Adipose tissue (tissue), 3 donors: ENCODE measurements around the gene CTDSPL. TPM values are rescaled to one million over a fixed set of nuclear protein-coding genes. Genes with fewer than 3 reads are reported as not detected.
"Not testable (repeated sequence)": the region's sequence is repeated elsewhere in the genome, so short reads cannot be mapped to it uniquely, and the experiment has no call there.

Experiments used
- H3K27ac ChIP-seq: one replicate; pipeline ENCODE4 v1.5.1; 2013; ENCODE audit warnings: low read depth, low read length
- WGBS, 3 donors: extraction: QIAGEN DNeasy Blood & Tissue Kit; methylation state at CpG; one replicate each; pipeline ENCODE4 v1.1.7; 2013; 5-methylcytosine and 5-hydroxymethylcytosine counted together
- polyA plus RNA-seq, 3 donors: library from polyadenylated mRNA; stranded (reverse); fragments of 200-250 nt; gene quantifications; one replicate each; pipeline ENCODE4 v1.2.3, GENCODE V29; 2013
- donor health status: healthy with polysubstance abuse.
- donor health status: Bipolar disorder and iron deficiency.
- donor health status: healthy.

Gene CTDSPL
- polyA plus RNA-seq, 3 donors, result 6.5 to 29.6 (median 10.5) TPM

DNA sequence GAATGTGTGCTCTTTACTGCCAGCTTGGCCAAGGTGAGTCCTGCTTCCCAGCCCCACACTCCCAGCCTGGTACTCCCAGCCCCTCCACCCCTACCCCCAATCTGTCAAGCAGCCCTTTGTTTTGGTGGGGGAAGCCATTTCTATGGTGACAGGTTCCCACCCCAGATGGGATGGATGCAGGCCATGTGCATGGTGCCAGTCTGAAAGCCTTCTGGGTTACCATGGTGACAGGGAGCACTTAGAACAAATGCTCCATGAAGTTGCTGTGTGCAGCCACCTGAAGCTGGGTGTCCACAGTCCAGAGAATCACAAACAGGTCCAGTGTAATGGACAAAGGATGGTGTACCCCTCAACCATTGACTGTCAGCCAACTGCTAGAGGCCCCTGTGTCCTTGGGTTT is 109.8 kb downstream of the CTDSPL start:
- H3K27ac ChIP-seq, result no peak overlapping the region

DNA sequence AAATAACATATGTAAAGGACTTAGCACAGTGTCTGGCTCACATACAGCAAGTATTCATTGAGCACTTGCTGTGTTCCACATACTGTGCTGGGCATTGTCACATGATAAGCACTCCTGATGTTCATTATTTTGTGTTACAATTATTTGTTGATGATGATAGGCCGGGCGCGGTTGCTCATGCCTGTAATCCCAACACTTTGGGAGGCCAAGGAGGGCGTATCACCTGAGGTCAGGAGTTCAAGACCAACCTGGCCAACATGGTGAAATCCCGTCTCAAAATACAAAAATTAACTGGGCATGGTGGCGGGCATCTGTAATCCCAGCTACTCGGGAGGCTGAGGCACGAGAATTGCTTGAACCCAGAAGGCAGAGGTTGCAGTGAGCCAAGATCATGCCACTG is 110.4 kb downstream of the CTDSPL start:
- H3K27ac ChIP-seq, result not testable (repeated sequence)
- WGBS, 3 donors, result 88 to 96% (median 95%) methylated on average over 8 of the region's 8 CpGs

DNA sequence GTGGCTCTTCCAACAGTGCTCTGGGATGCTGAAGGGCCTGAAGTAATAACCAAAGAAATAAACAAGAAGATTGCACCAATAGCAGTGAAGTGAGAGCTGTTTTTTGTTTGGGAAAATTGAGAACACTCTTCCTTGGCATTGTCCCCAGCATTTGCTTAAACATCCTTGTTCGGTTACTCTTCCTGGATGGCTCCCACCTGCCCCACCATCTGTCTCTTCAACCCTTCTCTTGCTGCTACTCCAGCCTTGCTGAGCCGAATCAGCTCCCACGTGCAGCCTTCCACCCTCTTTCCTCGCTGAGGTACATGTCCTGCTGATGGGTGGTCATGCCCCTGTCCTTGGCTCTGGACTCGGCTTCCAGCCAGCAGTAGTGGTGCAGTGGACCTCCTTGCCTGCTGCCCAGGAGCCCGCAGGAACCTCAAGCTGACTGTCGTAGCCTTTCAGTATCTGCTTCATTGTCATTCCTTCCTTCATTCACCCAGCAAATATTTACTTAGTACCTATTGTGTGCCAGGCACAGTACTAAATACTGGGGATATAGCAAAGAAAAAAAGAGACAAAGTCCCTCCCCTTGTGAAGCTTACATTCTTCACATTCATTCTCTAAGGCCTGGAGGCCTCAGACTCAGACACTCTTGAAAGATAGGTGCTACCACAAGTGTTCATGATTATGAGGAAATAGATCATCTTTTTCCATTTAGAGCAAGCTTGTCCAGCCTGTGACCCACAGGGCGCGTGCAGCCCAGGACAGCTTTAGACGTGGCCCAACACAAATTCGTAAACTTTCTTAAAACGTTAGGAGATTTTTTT is 111.8 kb downstream of the CTDSPL start:
- 83 to 90% (median 84%) methylated on average over 12 of the region's 12 CpGs for WGBS, 3 donors
- H3K27ac ChIP-seq, result no peak overlapping the region

DNA sequence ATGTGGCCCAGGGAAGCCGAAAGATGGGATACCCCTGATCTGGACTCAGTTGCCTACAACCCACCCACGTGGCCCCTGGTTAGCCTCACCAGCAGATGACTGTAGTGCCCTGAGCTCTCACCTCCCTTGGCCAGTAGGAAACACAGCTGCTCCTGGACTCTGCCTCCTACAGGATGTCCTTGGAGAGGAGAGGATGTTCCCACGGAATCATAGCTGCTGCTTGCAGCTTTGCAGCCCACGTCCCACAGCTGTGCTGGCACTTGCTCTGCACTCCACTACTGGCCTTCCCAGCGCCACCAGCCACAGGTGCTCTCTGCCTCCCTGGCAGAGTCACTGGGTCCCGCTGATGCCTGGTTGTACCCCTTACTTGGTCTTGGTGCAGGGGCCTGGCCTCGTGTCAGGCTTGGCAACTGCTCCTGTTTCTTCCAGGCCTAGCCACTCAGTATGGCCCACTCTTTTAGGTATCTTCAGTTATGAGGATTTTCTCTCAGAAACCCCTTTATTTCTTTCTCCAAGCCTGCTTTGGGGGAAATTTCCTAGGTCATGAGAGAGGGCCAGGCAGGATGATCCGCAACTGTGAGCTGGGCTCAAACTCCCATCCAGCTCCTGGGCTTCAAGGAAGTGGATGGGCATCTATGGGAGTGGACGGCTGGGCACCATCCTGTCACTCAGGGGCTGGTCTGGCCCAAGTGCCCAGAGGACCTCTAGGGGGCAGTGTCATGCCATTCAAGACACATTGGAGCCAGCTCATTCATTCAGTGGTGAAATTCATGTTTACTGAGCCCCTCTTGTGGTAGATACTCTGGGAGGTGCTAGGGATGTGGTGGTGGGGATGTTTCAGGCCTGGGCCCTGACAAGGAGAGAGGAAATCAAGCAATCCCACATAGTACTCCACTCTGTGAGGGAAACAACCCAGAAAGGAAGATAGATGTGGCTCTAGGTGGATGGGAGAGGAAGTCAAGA is 112.7 kb downstream of the CTDSPL start:
- WGBS, 3 donors, result 51 to 67% (median 61%) methylated on average over 9 of the region's 9 CpGs
- no peak overlapping the region for H3K27ac ChIP-seq

DNA sequence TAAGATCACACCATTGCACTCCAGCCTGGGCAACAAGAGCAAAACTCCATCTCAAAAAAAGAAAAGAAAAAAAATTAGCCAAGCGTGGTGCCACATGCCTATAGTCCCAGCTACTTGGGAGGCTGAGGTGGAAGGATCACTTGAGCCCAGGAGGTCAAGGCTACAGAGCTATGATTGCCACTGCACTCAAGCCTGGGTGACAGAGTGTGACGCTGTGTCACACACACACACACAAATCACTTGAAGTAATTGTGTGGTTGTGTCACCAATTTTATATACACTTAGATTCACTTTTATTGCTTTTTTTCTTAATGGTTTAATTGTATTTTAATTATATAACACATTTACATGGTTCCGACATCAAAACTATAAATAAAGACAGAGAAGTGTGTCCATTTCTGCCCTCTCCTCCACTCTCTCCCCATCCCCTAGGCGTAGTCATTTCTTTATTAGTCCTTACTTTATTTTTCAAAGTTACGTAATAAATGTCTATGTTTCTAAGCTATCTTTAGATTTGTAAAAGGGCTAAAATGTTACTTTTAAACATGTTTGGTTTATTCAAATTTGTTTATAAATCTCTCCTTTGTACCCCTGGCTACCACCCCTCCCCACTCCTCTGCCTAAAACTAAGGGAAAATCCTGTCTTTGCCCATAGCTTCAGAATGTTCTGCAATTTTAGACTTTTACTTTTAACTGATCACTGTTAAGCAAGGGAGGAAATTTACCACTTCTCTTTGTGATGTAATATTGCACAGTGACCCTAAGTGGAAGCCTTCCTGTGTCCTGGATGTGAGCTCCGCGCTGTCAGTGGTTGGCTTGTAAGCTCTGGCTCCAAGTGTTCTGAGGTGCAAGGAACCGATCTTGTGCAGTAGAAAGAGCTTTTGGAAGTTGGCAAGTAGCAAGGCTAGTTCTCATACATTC is 118.1 kb downstream of the CTDSPL start:
- WGBS, 3 donors, result 65 to 95% (median 70%) methylated on average over 8 of the region's 8 CpGs
- no peak overlapping the region for H3K27ac ChIP-seq

DNA sequence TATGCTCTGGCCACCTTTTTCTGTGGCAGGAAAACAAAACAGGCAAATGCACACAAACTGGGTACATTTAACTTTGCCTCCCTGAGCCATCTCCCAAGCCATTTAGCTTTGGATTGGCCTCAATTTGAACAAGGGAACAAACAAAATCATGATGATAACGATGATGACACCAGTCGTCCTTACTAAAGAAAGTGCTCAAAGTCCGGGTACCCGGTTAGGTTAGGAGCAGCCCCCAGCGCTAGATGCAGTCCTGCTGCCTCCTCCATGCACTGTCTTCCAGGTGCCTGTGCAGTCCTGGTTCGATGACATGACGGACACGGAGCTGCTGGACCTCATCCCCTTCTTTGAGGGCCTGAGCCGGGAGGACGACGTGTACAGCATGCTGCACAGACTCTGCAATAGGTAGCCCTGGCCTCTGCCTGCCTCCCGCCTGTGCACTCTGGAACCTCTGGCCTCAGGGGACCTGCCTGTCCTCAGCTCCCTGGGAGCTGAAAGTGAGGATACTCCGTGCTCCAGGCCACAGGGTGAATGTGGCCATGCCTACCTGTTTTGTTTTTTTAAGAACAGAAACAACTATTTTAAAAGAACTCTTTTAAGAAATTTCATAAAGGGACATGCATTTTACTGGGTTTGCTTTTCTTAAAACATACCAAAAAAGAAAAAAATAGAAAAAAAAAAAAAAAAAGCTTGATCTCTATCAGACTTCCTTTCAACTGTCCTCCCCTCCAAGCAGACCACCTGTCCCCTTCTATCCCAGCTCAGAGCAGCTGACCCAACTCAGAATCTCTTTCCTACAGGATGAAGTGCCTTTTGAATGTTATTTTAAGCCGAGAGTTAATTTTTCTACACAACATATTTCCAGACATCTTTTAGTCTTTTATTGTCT is 119.0 kb downstream of the CTDSPL start:
- H3K27ac ChIP-seq, result no peak overlapping the region
- 80 to 91% (median 83%) methylated on average over 14 of the region's 14 CpGs for WGBS, 3 donors

DNA sequence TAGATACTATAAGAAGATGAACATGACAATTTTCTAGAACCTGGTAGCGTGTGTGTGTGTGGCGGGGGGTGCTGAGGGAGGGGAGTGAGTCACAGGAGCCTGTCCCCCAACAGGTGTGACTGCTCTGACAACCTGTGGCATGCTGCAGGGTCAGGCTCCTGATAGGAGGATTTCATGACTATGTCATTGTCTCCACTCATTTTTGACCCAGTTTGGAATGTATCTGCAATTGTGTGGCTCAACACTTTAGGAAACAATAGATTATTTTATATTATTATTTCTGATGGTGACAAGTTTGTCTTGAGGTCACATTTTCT is 119.6 kb downstream of the CTDSPL start:
- WGBS, 3 donors, result 87 to 94% (median 92%) methylated on average over 2 of the region's 2 CpGs

DNA sequence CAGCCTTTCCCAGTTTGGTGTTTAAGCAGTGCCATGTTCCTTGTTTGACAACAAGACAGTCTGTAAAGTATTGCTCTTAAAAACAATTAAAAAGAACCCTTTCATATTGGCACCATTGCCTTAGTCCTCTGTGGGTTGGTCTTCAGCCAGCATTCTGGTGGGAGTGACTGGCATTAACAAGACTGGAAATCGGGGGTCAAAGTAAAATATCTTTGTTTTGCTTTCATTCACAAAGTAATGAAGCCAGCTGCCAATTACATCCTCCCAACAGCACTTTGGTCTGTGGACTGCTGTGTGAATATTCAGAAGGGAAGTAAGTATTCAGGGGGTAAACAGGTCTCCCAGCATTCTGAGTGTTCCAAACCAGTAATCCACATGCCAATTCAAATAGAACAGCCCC is 120.7 kb downstream of the CTDSPL start:
- H3K27ac ChIP-seq, result no peak overlapping the region
- 45 to 83% (median 55%) methylated on average over 1 of the region's 1 CpG for WGBS, 3 donors

More for the DNA sequence above, 119.6 kb downstream of the CTDSPL start:
- no peak overlapping the region for H3K27ac ChIP-seq

DNA sequence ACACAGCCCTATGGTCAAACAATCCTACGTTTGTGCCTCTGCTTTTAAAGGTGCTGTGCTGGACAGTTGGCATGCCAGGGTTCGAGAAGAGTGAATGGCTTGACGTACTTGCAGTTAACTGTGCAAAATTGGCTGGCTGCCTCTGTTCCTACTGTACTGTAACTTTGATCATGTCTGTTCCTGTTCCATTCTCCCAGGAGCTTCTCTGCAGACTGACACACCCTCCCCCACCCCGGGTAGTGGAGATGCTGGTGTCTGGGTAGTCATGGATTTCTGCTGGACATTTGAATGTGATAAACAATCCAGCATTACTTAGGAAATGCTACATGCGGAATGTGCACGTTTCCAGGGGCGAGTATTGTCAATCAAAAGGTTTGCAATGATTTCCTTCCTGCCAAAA is 122.4 kb downstream of the CTDSPL start:
- WGBS, 3 donors, result 62 to 73% (median 66%) methylated on average over 7 of the region's 7 CpGs
- H3K27ac ChIP-seq, result no peak overlapping the region

DNA sequence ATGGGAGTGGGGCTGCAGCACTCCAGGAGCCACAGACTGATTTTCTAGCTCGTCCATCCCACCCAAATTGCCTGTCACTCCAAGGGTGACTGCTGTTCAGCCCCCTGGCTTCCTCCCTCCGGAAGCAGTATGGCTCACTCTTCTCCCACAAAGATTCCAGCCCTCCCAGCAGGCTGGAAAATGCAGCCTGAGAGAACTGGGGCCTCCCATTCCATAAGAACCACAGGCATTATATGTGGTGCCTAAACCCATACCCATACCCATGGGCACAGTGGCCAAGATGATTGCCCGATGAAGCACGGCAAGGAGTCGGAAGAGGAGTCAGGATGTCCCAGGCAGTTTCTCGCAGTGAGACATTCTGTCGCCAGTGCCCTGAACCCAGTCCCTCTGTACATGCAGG is 122.9 kb downstream of the CTDSPL start:
- WGBS, 3 donors, result 77 to 92% (median 90%) methylated on average over 7 of the region's 7 CpGs
- no peak overlapping the region for H3K27ac ChIP-seq

DNA sequence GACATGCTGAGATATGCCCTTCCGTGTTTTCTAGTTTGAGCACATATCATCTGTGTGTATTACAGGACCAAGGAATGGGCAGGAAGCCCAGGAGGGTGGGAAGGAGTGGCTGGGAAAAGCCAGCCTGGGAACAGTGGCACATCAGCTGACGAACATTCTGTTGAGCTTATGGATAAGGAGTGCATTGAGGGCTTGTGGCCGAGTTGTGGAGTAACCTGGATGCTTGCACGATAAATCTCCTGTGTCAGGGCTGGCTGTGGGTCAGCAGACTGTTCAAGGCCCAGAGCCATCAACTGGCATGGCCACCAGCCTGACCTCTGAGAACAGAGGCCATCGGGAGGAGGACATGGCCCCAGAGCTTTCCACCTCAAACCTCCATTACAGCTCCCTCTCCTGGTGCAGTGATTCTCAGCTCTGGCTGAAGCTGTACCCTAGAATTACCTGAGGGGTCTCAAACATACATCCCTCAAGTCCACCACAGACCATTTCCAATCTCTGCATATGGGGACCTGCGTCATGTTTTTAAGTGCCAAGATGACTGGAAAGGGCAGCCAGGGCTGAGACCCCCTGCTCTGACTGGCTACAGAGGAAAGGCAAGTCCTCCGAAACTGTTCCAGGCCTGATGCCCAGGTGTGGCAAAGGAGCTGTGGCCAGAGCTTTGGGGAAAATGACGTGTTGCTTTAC is 124.1 kb downstream of the CTDSPL start:
- no peak overlapping the region for H3K27ac ChIP-seq
- WGBS, 3 donors, result 38 to 84% (median 77%) methylated on average over 8 of the region's 8 CpGs

DNA sequence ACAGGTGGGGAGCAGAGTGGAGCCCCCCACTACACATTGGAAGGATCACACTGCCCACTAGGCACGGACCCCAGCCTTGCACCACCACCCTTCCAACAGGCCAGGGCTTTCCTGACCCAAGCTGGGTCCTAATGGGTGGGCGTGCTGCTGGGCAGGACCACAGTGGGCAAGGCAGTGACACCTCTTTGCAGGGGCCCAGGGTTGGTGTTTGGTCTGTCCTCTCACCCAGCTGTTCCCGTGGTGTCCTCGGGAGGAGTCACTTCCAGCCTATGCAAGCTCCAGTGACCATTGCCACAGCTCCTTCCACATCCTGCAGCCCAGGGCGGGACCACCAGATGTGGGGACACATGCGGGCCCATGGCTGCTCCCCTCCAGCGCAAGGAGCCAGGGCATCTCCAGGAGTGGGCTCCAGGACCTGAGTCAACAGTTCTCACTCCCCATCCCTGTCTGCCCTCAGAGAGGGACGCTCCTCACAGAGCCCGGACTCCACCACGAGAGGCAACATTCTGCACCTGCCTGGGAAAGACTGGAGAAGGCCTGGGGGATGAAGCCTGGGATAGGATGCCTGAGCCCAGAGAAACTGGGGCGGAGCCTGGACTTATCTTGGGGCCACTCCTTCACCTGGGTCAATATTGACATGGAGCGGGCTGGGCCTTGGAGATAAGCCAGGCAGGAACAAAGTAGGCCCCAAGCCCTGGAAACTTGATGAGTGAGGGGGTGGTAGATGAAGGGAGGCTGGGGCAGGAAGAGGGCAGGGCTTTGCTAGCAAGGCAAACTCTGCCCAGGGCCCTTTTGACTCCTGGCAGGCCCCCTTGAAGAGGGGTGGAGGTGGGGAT is 125.0 kb downstream of the CTDSPL start:
- whole genome bisulfite sequencing, 3 donors, result 52 to 76% (median 66%) methylated on average over 12 of the region's 12 CpGs
- no peak overlapping the region for H3K27ac ChIP-seq

DNA sequence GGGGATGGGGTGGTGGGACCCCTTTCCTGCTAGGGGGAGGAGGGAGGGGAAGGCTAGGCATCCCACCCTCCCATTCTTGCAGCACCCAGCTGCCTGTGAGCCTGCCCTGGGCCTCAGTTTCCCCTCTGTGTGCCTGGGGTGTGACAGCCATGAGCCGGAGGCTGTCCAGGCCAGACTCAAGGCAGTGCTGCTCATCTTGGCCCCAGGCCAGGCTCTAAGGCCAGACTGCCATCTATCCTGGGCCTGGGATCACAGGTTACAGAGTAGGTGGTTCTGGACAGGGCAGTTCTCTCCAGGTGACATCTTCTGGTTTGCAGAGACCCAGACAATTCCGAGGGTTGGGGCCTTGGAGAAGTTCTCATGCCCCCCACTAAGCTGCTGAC is 125.6 kb downstream of the CTDSPL start:
- no peak overlapping the region for H3K27ac ChIP-seq
- 34 to 79% (median 78%) methylated on average over 2 of the region's 2 CpGs for WGBS, 3 donors

DNA sequence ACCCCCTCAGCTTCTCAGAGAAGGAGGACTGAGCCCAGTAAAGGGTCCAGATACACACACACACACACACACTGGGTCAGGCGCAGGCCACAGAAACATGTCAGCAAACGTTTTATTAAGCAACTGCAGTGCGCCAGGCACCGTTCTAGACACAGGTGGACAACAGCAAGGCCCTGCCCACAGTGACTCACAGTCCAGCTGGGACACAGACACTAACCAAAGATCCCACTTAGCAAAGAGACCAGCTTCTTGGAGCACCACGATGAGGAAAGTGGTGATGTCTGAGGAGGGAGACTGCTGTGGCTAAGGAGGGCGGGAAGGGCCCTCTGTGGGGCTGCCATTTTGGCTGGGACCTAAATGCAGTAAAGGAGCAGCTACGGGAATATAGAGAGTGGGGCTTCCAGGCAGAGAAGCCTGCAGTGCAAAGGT is 126.1 kb downstream of the CTDSPL start:
- 62 to 85% (median 64%) methylated on average over 7 of the region's 7 CpGs for WGBS, 3 donors
- no peak overlapping the region for H3K27ac ChIP-seq

DNA sequence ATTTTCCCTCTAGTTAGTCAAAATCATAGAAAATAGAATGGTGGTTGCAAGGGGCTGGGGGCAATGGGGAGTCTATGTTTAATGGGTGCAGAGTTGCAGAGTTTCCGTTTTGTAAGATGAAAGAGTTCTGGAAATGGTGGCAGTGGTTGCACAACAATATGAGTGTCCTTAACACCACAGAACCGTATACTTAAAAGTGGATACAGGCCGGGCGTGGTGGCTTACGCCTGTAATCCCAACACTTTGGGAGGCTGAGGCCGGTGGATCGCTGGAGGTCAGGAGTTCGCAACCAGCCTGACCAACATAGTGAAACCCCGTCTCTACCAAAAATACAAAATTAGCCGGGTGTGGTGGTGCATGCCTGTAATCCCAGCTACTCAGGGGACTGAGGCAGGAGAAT is 126.7 kb downstream of the CTDSPL start:
- 66 to 99% (median 70%) methylated on average over 10 of the region's 10 CpGs for WGBS, 3 donors

DNA sequence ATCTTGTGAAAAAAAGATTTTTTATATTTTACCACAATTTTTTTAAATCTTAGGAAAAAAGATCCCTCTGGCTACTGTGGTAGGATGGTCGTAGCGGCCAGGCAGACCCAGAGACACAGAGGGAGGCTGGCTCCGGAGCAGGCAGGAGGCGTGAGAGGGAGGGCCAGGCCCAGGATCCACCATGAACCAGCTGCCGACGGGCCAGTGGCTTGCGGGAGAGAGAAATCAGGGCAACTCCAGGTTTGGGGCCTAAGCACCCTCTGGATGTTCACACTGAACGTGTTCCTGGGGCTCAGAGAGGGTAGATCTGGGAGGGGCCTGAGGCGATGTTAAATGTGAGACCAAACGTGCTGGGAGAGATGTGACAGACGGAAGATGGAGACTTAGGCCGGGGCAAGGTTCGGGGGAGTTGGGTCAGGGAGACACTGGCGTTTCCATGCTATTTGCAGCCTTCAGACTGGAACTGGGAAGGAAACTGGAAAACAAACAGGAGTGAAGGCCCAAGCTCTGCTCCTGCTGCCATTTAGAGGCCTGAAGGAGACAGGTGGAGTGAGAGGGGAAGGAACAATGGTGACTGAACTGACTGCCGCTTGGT is 127.3 kb downstream of the CTDSPL start:
- no peak overlapping the region for H3K27ac ChIP-seq
- WGBS, 3 donors, result 85 to 87% (median 87%) methylated on average over 15 of the region's 15 CpGs

More for the DNA sequence above, 126.7 kb downstream of the CTDSPL start:
- not testable (repeated sequence) for H3K27ac ChIP-seq
